Small intestine (tissue), 7 donors: ENCODE data around the gene SLC25A43. TPM values are rescaled to one million over a fixed set of nuclear protein-coding genes. Genes with fewer than 3 reads are reported as not detected.

Experiments used
- DNase-seq, 2 donors: peaks; one replicate each; pipeline versions ENCODE4 v3.0.0 to v3.0.0-alpha.2; 2013
- FAIRE-seq: peaks from 2 replicates; lab custom pipeline; 2012; peaks lifted over from hg19 to GRCh38; lab: Jason Lieb, UNC
- H3K27ac ChIP-seq, 3 donors: one replicate each; pipeline ENCODE4 v1.5.1; 2013; ENCODE audit warnings: low read length in 2 of 3, mild to moderate bottlenecking in 2 of 3, control low read depth in 1 of 3, inconsistent platforms in 1 of 3, low read depth in 1 of 3, moderate library complexity in 1 of 3
- H3K27me3 ChIP-seq, 3 donors: one replicate each; pipeline ENCODE4 v1.6.1; 2013; ENCODE audit warnings: low read length in 3 of 3, inconsistent platforms in 1 of 3; ENCODE audit not compliant: control insufficient read depth in 3 of 3, insufficient read depth in 3 of 3
- H3K36me3 ChIP-seq, 3 donors: one replicate each; pipeline ENCODE4 v1.6.1; 2013; ENCODE audit warnings: low read length in 3 of 3, inconsistent platforms in 1 of 3, low read depth in 1 of 3, mild to moderate bottlenecking in 1 of 3, moderate library complexity in 1 of 3; ENCODE audit not compliant: control insufficient read depth in 3 of 3, insufficient read depth in 2 of 3
- H3K4me1 ChIP-seq, 3 donors: one replicate each; pipeline ENCODE4 v1.6.1; 2013; ENCODE audit warnings: low read length in 2 of 3, inconsistent platforms in 1 of 3, low read depth in 1 of 3, mild to moderate bottlenecking in 1 of 3, moderate library complexity in 1 of 3; ENCODE audit not compliant: control insufficient read depth in 3 of 3, insufficient read depth in 2 of 3
- H3K4me3 ChIP-seq, 3 donors: one replicate each; pipeline ENCODE4 v1.5.1; 2013; ENCODE audit warnings: low read length in 3 of 3, control low read depth in 1 of 3, inconsistent platforms in 1 of 3, low read depth in 1 of 3, mild to moderate bottlenecking in 1 of 3, moderate library complexity in 1 of 3
- H3K9me3 ChIP-seq, 2 donors: one replicate each; pipeline ENCODE4 v1.6.1; 2013; ENCODE audit warnings: low read depth in 1 of 2, low read length in 1 of 2; ENCODE audit not compliant: control insufficient read depth in 2 of 2, insufficient read depth in 1 of 2
- WGBS, 3 donors: extraction: QIAGEN DNeasy Blood & Tissue Kit; methylation state at CpG; one replicate each; pipeline ENCODE4 v1.1.7; 2013; 5-methylcytosine and 5-hydroxymethylcytosine counted together
- polyA plus RNA-seq, 4 donors: library from polyadenylated mRNA; stranded (reverse) in 3 of 4; unstranded in 1 of 4; fragments of 200-250 nt in 3 of 4; fragments of 120-200 nt in 1 of 4; gene quantifications; one replicate each; pipeline versions ENCODE4 v1.2.1 to v1.2.3, GENCODE V29; 2013
- donor health status: healthy with polysubstance abuse.
- donor health status: control.
- donor health status: control.
- donor health status: Bipolar disorder and iron deficiency.
- donor health status: healthy.

Gene SLC25A43
- polyA plus RNA-seq, 4 donors = 10.4 to 24.4 (median 15.4) TPM

GRCh38 chrX:119410027-119410819 lies 11.1 kb downstream of the SLC25A43 start:
- Histone ChIP-seq H3K27me3 (no peaks in the 10 kb centered on the region), H3K4me3 (no peak overlapping the region), H3K9me3 (no peaks in the 10 kb centered on the region), H3K4me1 (peaks cover 0 to 10% (median 2%) of the 10 kb centered on the region in 3 donors), H3K36me3 (peaks cover 0 to 4% (median 0%) of the 10 kb centered on the region in 3 donors), H3K27ac (peak overlapping the region; percentile 50 to 63 (median 57))
- 35 to 52% (median 51%) methylated on average over 15 of the region's 15 CpGs for WGBS, 3 donors
- DNase-seq = peak; percentile 59 to 82
- FAIRE-seq = no peak

DNA sequence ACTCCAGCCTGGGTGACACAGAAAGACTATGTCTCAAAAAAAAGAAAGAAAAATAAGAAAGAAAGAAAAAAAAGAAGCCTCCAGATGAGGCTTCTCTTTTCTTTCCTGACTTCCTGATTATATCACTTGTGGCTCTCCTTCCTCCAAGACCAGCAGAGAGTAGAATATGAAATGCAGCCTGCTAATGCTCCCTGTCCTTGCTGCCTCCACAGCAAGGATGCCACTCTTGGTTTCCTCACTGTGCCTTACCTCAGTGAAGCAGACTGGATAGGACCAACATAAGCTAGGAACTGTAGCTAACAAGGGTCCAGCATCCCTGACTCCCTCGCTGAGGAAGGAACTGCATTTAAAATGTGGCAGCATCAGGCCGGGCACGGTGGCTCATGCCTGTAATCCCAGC lies 11.7 kb downstream of the SLC25A43 start:
- H3K9me3 ChIP-seq = no peaks in the 10 kb centered on the region
- H3K27me3 ChIP-seq = no peaks in the 10 kb centered on the region
- H3K27ac ChIP-seq = peak overlapping the region; percentile 77 to 85 (median 80)
- peaks cover 0 to 4% (median 0%) of the 10 kb centered on the region in 3 donors for H3K36me3 ChIP-seq
- FAIRE-seq (no peak), DNase-seq (no peak)
- no peak overlapping the region for H3K4me3 ChIP-seq
- peaks cover 0 to 10% (median 2%) of the 10 kb centered on the region in 3 donors for H3K4me1 ChIP-seq
- WGBS, 3 donors = 86 to 92% (median 91%) methylated on average over 3 of the region's 3 CpGs

- Histone ChIP-seq H3K4me1 (peaks cover 0 to 10% (median 2%) of the 10 kb centered on the region in 3 donors), H3K36me3 (peaks cover 0 to 6% (median 0%) of the 10 kb centered on the region in 3 donors), H3K4me3 (no peak overlapping the region), H3K27me3 (no peaks in the 10 kb centered on the region), H3K27ac (peak overlapping the region in 1 of 3 donors; percentile 28), H3K9me3 (no peaks in the 10 kb centered on the region)
- 75 to 81% (median 76%) methylated on average over 7 of the region's 7 CpGs for WGBS, 3 donors
- no peak for FAIRE-seq
- no peak for DNase-seq
Measured at GRCh38 chrX:119411959-119412358, 12.8 kb downstream of the SLC25A43 start.

DNA sequence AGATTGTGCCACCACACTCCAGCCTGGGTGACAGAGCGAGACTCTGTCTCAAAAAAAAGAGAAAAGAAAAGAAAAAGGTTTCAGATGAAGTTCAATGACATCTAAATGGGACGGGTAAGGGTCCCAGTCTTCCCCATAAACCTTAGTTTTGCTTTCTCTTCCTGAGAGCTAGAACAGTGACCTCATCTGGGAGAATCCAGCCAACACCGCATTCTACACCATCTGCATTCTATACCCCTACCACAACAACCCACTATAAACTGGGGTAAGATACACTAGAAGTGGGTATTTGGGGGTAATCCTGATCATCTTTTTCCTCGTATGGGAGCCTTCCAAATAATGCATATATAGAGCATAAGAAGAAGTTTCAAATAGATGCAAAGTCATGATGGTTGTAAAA lies 18.2 kb downstream of the SLC25A43 start:
- no peak overlapping the region for H3K4me3 ChIP-seq
- peaks cover 0 to 16% (median 0%) of the 10 kb centered on the region in 3 donors for H3K4me1 ChIP-seq
- no peaks in the 10 kb centered on the region for H3K27me3 ChIP-seq
- H3K9me3 ChIP-seq = no peaks in the 10 kb centered on the region
- 64 to 90% (median 66%) methylated on average over 4 of the region's 4 CpGs for WGBS, 3 donors
- peaks cover 0 to 10% (median 0%) of the 10 kb centered on the region in 3 donors for H3K36me3 ChIP-seq
- no peak for DNase-seq
- no peak overlapping the region for H3K27ac ChIP-seq
- FAIRE-seq = no peak

DNA sequence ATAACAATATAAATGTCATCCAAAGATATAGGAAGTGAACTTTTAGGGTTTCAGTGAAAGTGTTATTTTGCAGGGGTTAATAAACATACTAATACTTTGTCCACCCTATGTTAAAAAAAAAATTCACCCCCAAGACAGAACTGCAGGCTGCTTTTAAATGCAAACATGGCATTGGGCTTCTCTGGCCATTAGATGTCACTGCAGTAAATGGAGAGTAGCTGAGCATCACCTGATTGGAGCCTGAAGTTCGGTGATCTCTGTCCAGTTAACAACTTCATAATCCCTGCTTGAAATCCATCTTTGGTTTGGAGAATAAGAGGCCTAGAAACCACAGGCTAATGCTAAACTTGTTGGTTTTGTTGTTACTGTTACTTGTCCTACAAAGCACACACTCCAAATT lies 18.7 kb downstream of the SLC25A43 start:
- peak overlapping the region in 1 of 3 donors; percentile 28 for H3K27ac ChIP-seq
- 20 to 35% (median 34%) methylated on average over 1 of the region's 1 CpG for WGBS, 3 donors
- H3K4me3 ChIP-seq = no peak overlapping the region
- H3K27me3 ChIP-seq = no peaks in the 10 kb centered on the region
- peaks cover 0 to 10% (median 0%) of the 10 kb centered on the region in 3 donors for H3K36me3 ChIP-seq
- DNase-seq (peak in 1 of 2 donors; percentile 37), FAIRE-seq (no peak)
- H3K4me1 ChIP-seq = peaks cover 0 to 16% (median 0%) of the 10 kb centered on the region in 3 donors
- no peaks in the 10 kb centered on the region for H3K9me3 ChIP-seq

- 31 to 57% (median 50%) methylated on average over 4 of the region's 4 CpGs for WGBS, 3 donors
- Histone ChIP-seq H3K4me1 (peaks cover 0 to 16% (median 0%) of the 10 kb centered on the region in 3 donors), H3K27me3 (no peaks in the 10 kb centered on the region), H3K27ac (peak overlapping the region in 1 of 3 donors; percentile 66), H3K36me3 (peaks cover 0 to 13% (median 0%) of the 10 kb centered on the region in 3 donors), H3K4me3 (no peak overlapping the region), H3K9me3 (no peaks in the 10 kb centered on the region)
- DNase-seq (peak; percentile 73 to 77), FAIRE-seq (no peak)
Measured at GRCh38 chrX:119419146-119419545, 20.0 kb downstream of the SLC25A43 start.

DNA sequence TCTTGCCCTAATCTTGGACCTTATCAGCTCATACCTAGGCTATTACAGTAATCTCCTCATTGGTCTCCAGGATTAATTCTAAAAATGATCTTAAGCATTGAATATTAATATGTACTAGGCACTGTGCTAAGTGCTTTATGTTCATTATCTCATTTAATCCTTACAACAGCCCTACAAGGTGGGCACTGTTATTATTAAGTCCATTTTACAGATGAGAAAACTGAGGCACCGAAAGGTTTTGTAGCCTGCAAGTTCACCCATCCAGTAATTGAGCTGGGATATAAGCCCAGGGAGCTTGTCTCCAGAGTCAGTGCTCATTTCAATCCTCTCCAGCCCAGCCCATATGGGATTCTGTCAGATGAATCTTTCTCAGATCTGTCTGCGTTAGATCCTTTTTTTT lies 20.8 kb downstream of the SLC25A43 start:
- H3K9me3 ChIP-seq = no peaks in the 10 kb centered on the region
- no peak overlapping the region for H3K4me3 ChIP-seq
- WGBS, 3 donors = 87 to 95% (median 93%) methylated on average over 2 of the region's 2 CpGs
- FAIRE-seq (no peak), DNase-seq (no peak)
- H3K36me3 ChIP-seq = peaks cover 0 to 15% (median 0%) of the 10 kb centered on the region in 3 donors
- H3K27ac ChIP-seq = peak overlapping the region in 1 of 3 donors; percentile 55
- no peaks in the 10 kb centered on the region for H3K27me3 ChIP-seq
- peaks cover 0 to 16% (median 0%) of the 10 kb centered on the region in 3 donors for H3K4me1 ChIP-seq

DNA sequence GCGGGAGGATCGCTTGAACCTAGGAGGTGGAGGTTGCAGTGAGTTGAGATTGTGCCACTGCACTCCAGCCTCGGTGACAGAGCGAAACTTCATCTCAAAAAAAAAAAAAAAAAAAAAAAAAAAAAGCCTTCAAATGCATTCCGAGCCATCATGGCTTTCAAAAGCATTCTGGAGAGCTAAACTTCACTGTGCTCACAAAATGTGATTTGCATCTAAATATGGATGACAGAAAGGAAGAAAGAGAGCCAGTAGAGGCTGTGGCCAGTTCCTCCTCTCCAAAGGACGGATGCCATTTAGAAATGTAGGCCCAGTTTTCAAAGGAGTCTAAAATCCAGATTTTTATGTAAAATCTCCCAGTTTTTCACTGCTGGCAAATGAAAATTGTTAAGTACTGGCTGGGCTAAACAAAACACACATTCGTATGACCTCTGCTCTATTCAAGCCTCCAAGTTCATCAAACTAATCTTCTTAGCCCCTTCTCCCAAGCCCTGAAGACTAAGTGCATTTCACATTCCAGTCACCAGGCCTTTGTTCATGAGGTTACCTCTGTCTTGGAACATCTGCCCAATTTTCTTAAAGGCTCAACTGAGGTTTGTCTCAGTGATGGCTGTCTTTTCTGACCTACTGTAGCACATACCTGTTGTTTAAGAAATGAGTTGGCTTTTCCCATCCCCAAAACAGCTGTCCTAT lies 22.0 kb downstream of the SLC25A43 start:
- Histone ChIP-seq H3K27me3 (no peaks in the 10 kb centered on the region), H3K27ac (no peak overlapping the region), H3K4me3 (no peak overlapping the region), H3K9me3 (no peaks in the 10 kb centered on the region), H3K36me3 (peaks cover 0 to 15% (median 0%) of the 10 kb centered on the region in 3 donors), H3K4me1 (peaks cover 0 to 16% (median 0%) of the 10 kb centered on the region in 3 donors)
- FAIRE-seq (no peak), DNase-seq (no peak)
- WGBS, 3 donors = 84 to 95% (median 91%) methylated on average over 7 of the region's 7 CpGs
